Breast epithelium (tissue), 4 donors: ENCODE measurements around the gene CAPN2. TPM values are rescaled to one million over a fixed set of nuclear protein-coding genes. Genes with fewer than 3 reads are reported as not detected.
A peak's percentile ranks its signal among the peaks of the same experiment; 100 is the strongest.

Source experiments
- DNase-seq, 2 donors: peaks; one replicate each; pipeline ENCODE4 v3.0.0-alpha.2; 2019; ENCODE audit warnings: low spot score in 2 of 2
- H3K27ac ChIP-seq, 2 donors: fragments of 200-600 bp; sonication (generic) in 1 of 2; one replicate each; pipeline ENCODE4 v1.5.1; 2016 to 2019; ENCODE audit warnings: mild to moderate bottlenecking in 1 of 2
- H3K27me3 ChIP-seq, 2 donors: fragments of 200-600 bp; sonication (generic) in 1 of 2; one replicate each; pipeline versions ENCODE4 v1.5.1 to v1.6.0; 2017 to 2019; ENCODE audit warnings: control low read depth in 1 of 2, mild to moderate bottlenecking in 1 of 2
- H3K36me3 ChIP-seq: fragments of 200-600 bp; one replicate; pipeline ENCODE4 v1.5.1; 2019
- H3K4me1 ChIP-seq, 2 donors: fragments of 200-600 bp; sonication (generic); one replicate each; pipeline ENCODE4 v1.5.1; 2016 to 2019; ENCODE audit warnings: control low read depth in 1 of 2
- H3K4me3 ChIP-seq, 3 donors: fragments of 200-600 bp; sonication (generic); 1 replicate in 2 of 3; 2 replicates in 1 of 3; pipeline ENCODE4 v1.5.1; 2016 to 2019; ENCODE audit warnings: mild to moderate bottlenecking in 3 of 3, moderate library complexity in 2 of 3
- H3K9me3 ChIP-seq, 2 donors: fragments of 200-600 bp; sonication (generic) in 1 of 2; one replicate each; pipeline ENCODE4 v1.5.1; 2016 to 2019; ENCODE audit warnings: control low read depth in 1 of 2
- CTCF ChIP-seq, 3 donors: fragments of 450-650 bp; IDR thresholded peaks; one replicate each; pipeline ENCODE4 v1.5.1; 2016 to 2017; ENCODE audit warnings: antibody characterized with exemption in 3 of 3, mild to moderate bottlenecking in 3 of 3, moderate library complexity in 3 of 3
- POLR2A ChIP-seq: fragments of 450-650 bp; IDR thresholded peaks from one replicate; pipeline ENCODE4 v1.6.1; 2016; ENCODE audit warnings: antibody characterized with exemption, mild to moderate bottlenecking, moderate library complexity
- POLR2AphosphoS5 ChIP-seq, 3 donors: sonication (generic); formaldehyde crosslinking; IDR thresholded peaks; one replicate each; pipeline ENCODE4 v1.6.1; 2017; ENCODE audit warnings: antibody characterized with exemption in 3 of 3
- intact Hi-C: fragments of 100-400 bp; cut with DNase I; formaldehyde crosslinking; loops from one replicate; pipeline ENCODE4 v1.15.1; 2023; ENCODE audit warnings: low total_unique reads
- total RNA-seq, 3 donors: library from RNA; depleted of rRNA; stranded (reverse); fragments of >200 nt; gene quantifications; one replicate each; pipeline ENCODE4 v1.1.0, GENCODE V29; 2016

CAPN2 gene
- total RNA-seq, 3 donors from 2014 or later = 162 to 192 (median 164) TPM

DNA sequence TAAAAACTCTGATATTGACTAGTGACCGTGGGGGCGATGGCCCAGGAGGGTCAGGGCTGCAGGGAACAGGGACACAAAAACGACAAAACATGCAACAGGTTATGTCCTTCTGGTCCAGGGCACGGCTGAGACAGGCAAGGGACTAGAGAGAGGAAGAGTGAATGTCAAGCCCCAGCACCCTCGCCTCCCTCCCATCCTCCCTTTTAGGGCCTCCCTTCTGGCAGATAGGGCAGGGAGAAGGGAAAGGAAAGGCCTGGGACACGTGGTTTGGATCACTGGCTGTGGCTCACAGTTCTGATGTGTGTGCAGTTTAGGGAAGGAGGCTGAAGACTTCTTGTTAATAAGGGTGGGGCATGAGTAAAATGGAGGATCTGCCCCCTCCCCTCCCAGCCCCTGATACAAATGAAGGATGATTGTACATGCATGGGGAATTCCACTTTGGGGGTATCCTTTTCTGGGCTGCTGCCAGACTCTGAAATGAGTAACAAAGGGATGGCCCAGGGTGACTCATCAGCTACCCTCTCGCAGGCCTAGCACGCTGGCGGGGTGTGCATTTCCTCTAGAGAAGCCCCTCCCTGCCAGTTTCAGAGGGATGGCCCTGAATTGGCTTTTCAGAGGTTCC is 14.2 kb downstream of the CAPN2 start:
- Histone ChIP-seq H3K36me3 (no peaks in the 10 kb centered on the region), H3K4me3 (peak overlapping the region in 1 of 3 donors; percentile 0), H3K27ac (peak overlapping the region; percentile 74 to 89), H3K9me3 (no peaks in the 10 kb centered on the region), H3K27me3 (no peaks in the 10 kb centered on the region), H3K4me1 (peaks cover 18 to 33% of the 10 kb centered on the region in 2 donors)
- peak in 1 of 2 donors; percentile 49 for DNase-seq
- intact Hi-C loops = no loop called here
- no peak for TF ChIP-seq CTCF (IDR thresholded peaks at IDR 0.05)
- peak in 2 of 3 donors; percentile 39 to 40 for TF ChIP-seq POLR2AphosphoS5 (IDR thresholded peaks at IDR 0.05)
- no peak for TF ChIP-seq POLR2A

GRCh38 chr1:223727541-223727940 is 15.2 kb downstream of the CAPN2 start:
- H3K27ac ChIP-seq = peak overlapping the region; percentile 74 to 89
- intact Hi-C loops = no loop called here
- DNase-seq = no peak
- H3K4me3 ChIP-seq = peak overlapping the region in 1 of 3 donors; percentile 0
- no peaks in the 10 kb centered on the region for H3K9me3 ChIP-seq
- H3K36me3 ChIP-seq = no peaks in the 10 kb centered on the region
- peaks cover 19 to 37% of the 10 kb centered on the region in 2 donors for H3K4me1 ChIP-seq
- no peak for TF ChIP-seq CTCF (IDR thresholded peaks at IDR 0.05)
- TF ChIP-seq POLR2A = no peak
- TF ChIP-seq POLR2AphosphoS5 (IDR thresholded peaks at IDR 0.05) = no peak
- no peaks in the 10 kb centered on the region for H3K27me3 ChIP-seq

GRCh38 chr1:223729906-223730305 is 17.6 kb downstream of the CAPN2 start:
- Histone ChIP-seq H3K27ac (peak overlapping the region; percentile 9 to 78), H3K36me3 (no peaks in the 10 kb centered on the region), H3K9me3 (no peaks in the 10 kb centered on the region), H3K27me3 (no peaks in the 10 kb centered on the region), H3K4me1 (peaks cover 30 to 51% of the 10 kb centered on the region in 2 donors), H3K4me3 (no peak overlapping the region)
- TF ChIP-seq POLR2A (no peak), POLR2AphosphoS5 (IDR thresholded peaks at IDR 0.05) (no peak), CTCF (IDR thresholded peaks at IDR 0.05) (no peak)
- intact Hi-C loops = no loop called here
- no peak for DNase-seq

GRCh38 chr1:223730479-223731132 is 18.3 kb downstream of the CAPN2 start:
- Histone ChIP-seq H3K36me3 (no peaks in the 10 kb centered on the region), H3K27me3 (no peaks in the 10 kb centered on the region), H3K27ac (peak overlapping the region; percentile 77 to 78), H3K4me1 (peaks cover 30 to 51% of the 10 kb centered on the region in 2 donors), H3K9me3 (no peaks in the 10 kb centered on the region), H3K4me3 (no peak overlapping the region)
- DNase-seq = no peak
- TF ChIP-seq CTCF (IDR thresholded peaks at IDR 0.05) = no peak
- no peak for TF ChIP-seq POLR2AphosphoS5 (IDR thresholded peaks at IDR 0.05)
- no peak for TF ChIP-seq POLR2A
- intact Hi-C loops = no loop called here

DNA sequence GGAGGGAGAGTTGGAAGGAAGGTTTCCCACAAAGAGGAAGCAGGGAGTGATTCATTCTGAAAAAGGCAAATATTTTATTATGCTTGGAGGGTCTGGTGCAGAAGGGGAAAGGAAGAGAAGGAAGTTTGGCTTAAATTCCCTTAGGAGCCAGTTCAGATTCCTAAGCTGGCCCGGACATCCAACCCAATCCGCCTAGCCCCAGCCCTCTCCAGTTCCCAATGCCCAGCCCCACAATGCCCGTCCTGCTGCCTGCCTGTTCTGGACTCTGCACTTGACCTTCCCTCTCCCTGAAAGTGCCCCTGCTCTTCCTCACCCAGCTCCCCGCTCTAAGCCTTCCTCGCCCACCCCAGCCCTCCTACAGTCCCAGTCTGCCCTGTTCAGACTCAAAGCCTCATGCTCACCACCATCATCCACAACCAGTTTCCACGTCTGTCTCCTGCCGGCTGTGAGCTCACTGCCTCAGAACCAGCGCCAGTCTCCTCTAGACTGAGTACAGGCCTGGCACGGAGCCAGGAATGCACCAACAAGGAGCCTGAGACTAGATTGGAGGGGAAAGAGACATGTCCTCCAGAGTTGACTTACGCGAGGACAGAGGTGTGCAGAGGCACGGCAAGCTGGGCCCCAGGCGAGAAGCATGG is 18.9 kb downstream of the CAPN2 start:
- Histone ChIP-seq H3K27ac (peak overlapping the region; percentile 77 to 78), H3K36me3 (no peaks in the 10 kb centered on the region), H3K9me3 (no peaks in the 10 kb centered on the region), H3K4me3 (no peak overlapping the region), H3K4me1 (peaks cover 27 to 46% of the 10 kb centered on the region in 2 donors), H3K27me3 (no peaks in the 10 kb centered on the region)
- TF ChIP-seq POLR2A = no peak
- no peak for TF ChIP-seq CTCF (IDR thresholded peaks at IDR 0.05)
- no peak for TF ChIP-seq POLR2AphosphoS5 (IDR thresholded peaks at IDR 0.05)
- DNase-seq = peak; percentile 56 to 76
- intact Hi-C loops = no loop called here
